Activated T-helper 17 cell treated with anti-CD3 and anti-CD28 coated beads, Interleukin-2, amount 50 U/mL, for 72 hours (primary cell): ENCODE measurements around the gene FAM107A. TPM values are rescaled to one million over a fixed set of nuclear protein-coding genes. Genes with fewer than 3 reads are reported as not detected.

Experiments used
- ATAC-seq: fragments of 150-1000 bp; cut with Tn5 transposase; replicated peaks from 2 replicates; pipeline ENCODE4 v1.10.0; 2021; ENCODE audit warnings: mild to moderate bottlenecking, moderate library complexity
- H3K27ac Mint-ChIP-seq: one replicate; pipeline ENCODE4 v1.8.0; 2022; ENCODE audit warnings: mixed read lengths
- H3K27me3 Mint-ChIP-seq: one replicate; pipeline ENCODE4 v1.8.0; 2022; ENCODE audit warnings: mixed read lengths
- H3K36me3 Mint-ChIP-seq: one replicate; pipeline ENCODE4 v1.8.0; 2022; ENCODE audit warnings: low read depth, mild to moderate bottlenecking, mixed read lengths
- H3K4me1 Mint-ChIP-seq: one replicate; pipeline ENCODE4 v1.8.0; 2022; ENCODE audit warnings: mixed read lengths
- H3K4me3 Mint-ChIP-seq: one replicate; pipeline ENCODE4 v1.8.0; 2022; ENCODE audit warnings: mild to moderate bottlenecking, mixed read lengths
- H3K9me3 Mint-ChIP-seq: one replicate; pipeline ENCODE4 v1.8.0; 2022; ENCODE audit warnings: mixed read lengths
- total RNA-seq, 2 donors: library from RNA; stranded (reverse); gene quantifications; one replicate each; pipeline ENCODE4 v1.2.3, GENCODE V29; 2022

Gene FAM107A
- total RNA-seq, 2 donors from 2014 or later, result not detected

- H3K36me3 Mint-ChIP-seq, result no peaks in the 10 kb centered on the region
- peaks cover 23% of the 10 kb centered on the region for H3K27me3 Mint-ChIP-seq
- no peak overlapping the region for H3K4me3 Mint-ChIP-seq
- H3K4me1 Mint-ChIP-seq, result no peaks in the 10 kb centered on the region
- H3K9me3 Mint-ChIP-seq, result no peaks in the 10 kb centered on the region
- peak; percentile 79 for ATAC-seq
- H3K27ac Mint-ChIP-seq, result no peak overlapping the region
These were observed 30.6 kb upstream of the FAM107A start for GRCh38 chr3:58607816-58608215.

- no peak for ATAC-seq
- Mint-ChIP-seq H3K27ac (no peak overlapping the region), H3K4me3 (no peak overlapping the region), H3K36me3 (no peaks in the 10 kb centered on the region), H3K4me1 (no peaks in the 10 kb centered on the region), H3K9me3 (no peaks in the 10 kb centered on the region), H3K27me3 (peaks cover 23% of the 10 kb centered on the region)
These were observed 29.5 kb upstream of the FAM107A start for GRCh38 chr3:58606693-58607092.

- no peak for ATAC-seq
- Mint-ChIP-seq H3K4me1 (no peaks in the 10 kb centered on the region), H3K36me3 (no peaks in the 10 kb centered on the region), H3K9me3 (no peaks in the 10 kb centered on the region), H3K4me3 (no peak overlapping the region), H3K27ac (no peak overlapping the region), H3K27me3 (peaks cover 22% of the 10 kb centered on the region)
These were observed 26.8 kb upstream of the FAM107A start for GRCh38 chr3:58604031-58604430.

GRCh38 chr3:58603606-58604005, 26.4 kb upstream of the FAM107A start:
- peaks cover 22% of the 10 kb centered on the region for H3K27me3 Mint-ChIP-seq
- no peak for ATAC-seq
- H3K27ac Mint-ChIP-seq, result no peak overlapping the region
- no peak overlapping the region for H3K4me3 Mint-ChIP-seq
- no peaks in the 10 kb centered on the region for H3K36me3 Mint-ChIP-seq
- no peaks in the 10 kb centered on the region for H3K4me1 Mint-ChIP-seq
- no peaks in the 10 kb centered on the region for H3K9me3 Mint-ChIP-seq

- Mint-ChIP-seq H3K27me3 (peaks cover 9% of the 10 kb centered on the region), H3K9me3 (no peaks in the 10 kb centered on the region), H3K4me3 (no peak overlapping the region), H3K36me3 (no peaks in the 10 kb centered on the region), H3K4me1 (no peaks in the 10 kb centered on the region), H3K27ac (no peak overlapping the region)
- ATAC-seq, result no peak
These were observed 20.6 kb upstream of the FAM107A start for GRCh38 chr3:58597770-58598310.

- H3K27ac Mint-ChIP-seq, result no peak overlapping the region
- no peaks in the 10 kb centered on the region for H3K4me1 Mint-ChIP-seq
- H3K4me3 Mint-ChIP-seq, result no peak overlapping the region
- H3K36me3 Mint-ChIP-seq, result no peaks in the 10 kb centered on the region
- peaks cover 9% of the 10 kb centered on the region for H3K27me3 Mint-ChIP-seq
- no peaks in the 10 kb centered on the region for H3K9me3 Mint-ChIP-seq
- ATAC-seq, result no peak
These were observed 19.8 kb upstream of the FAM107A start for GRCh38 chr3:58596834-58597518.

GRCh38 chr3:58594117-58594516, 16.9 kb upstream of the FAM107A start:
- Mint-ChIP-seq H3K4me3 (no peak overlapping the region), H3K4me1 (no peaks in the 10 kb centered on the region), H3K9me3 (no peaks in the 10 kb centered on the region), H3K27me3 (peaks cover 3% of the 10 kb centered on the region), H3K36me3 (no peaks in the 10 kb centered on the region), H3K27ac (no peak overlapping the region)
- ATAC-seq, result no peak

GRCh38 chr3:58591517-58592510, 14.6 kb upstream of the FAM107A start:
- Mint-ChIP-seq H3K4me1 (no peaks in the 10 kb centered on the region), H3K36me3 (no peaks in the 10 kb centered on the region), H3K27me3 (peaks cover 11% of the 10 kb centered on the region), H3K4me3 (no peak overlapping the region), H3K27ac (no peak overlapping the region), H3K9me3 (no peaks in the 10 kb centered on the region)
- peak; percentile 75 for ATAC-seq

- no peak overlapping the region for H3K27ac Mint-ChIP-seq
- peaks cover 10% of the 10 kb centered on the region for H3K4me1 Mint-ChIP-seq
- no peak for ATAC-seq
- no peaks in the 10 kb centered on the region for H3K36me3 Mint-ChIP-seq
- H3K9me3 Mint-ChIP-seq, result no peaks in the 10 kb centered on the region
- no peak overlapping the region for H3K4me3 Mint-ChIP-seq
- H3K27me3 Mint-ChIP-seq, result peaks cover 34% of the 10 kb centered on the region
These were observed 10.9 kb upstream of the FAM107A start for GRCh38 chr3:58588030-58588614.

GRCh38 chr3:58586776-58587192, 9.6 kb upstream of the FAM107A start:
- Mint-ChIP-seq H3K9me3 (no peaks in the 10 kb centered on the region), H3K4me3 (no peak overlapping the region), H3K36me3 (no peaks in the 10 kb centered on the region), H3K27ac (no peak overlapping the region), H3K27me3 (peaks cover 34% of the 10 kb centered on the region), H3K4me1 (peaks cover 10% of the 10 kb centered on the region)
- no peak for ATAC-seq

- Mint-ChIP-seq H3K4me1 (peaks cover 10% of the 10 kb centered on the region), H3K27ac (no peak overlapping the region), H3K36me3 (no peaks in the 10 kb centered on the region), H3K4me3 (peak overlapping the region; percentile 88), H3K27me3 (peaks cover 37% of the 10 kb centered on the region), H3K9me3 (no peaks in the 10 kb centered on the region)
- no peak for ATAC-seq
These were observed 8.8 kb upstream of the FAM107A start for GRCh38 chr3:58585994-58586393.

GRCh38 chr3:58585005-58585786, 8.0 kb upstream of the FAM107A start:
- Mint-ChIP-seq H3K4me3 (peak overlapping the region; percentile 88), H3K4me1 (peaks cover 10% of the 10 kb centered on the region), H3K27me3 (peaks cover 36% of the 10 kb centered on the region), H3K36me3 (no peaks in the 10 kb centered on the region), H3K27ac (no peak overlapping the region), H3K9me3 (no peaks in the 10 kb centered on the region)
- peak; percentile 93 for ATAC-seq

- Mint-ChIP-seq H3K27me3 (peaks cover 34% of the 10 kb centered on the region), H3K36me3 (no peaks in the 10 kb centered on the region), H3K9me3 (no peaks in the 10 kb centered on the region), H3K4me1 (peaks cover 10% of the 10 kb centered on the region), H3K27ac (no peak overlapping the region), H3K4me3 (peak overlapping the region; percentile 88)
- ATAC-seq, result peak; percentile 20
These were observed 7.5 kb upstream of the FAM107A start for GRCh38 chr3:58584690-58585004.
